DMS79 treated with DMSO at 0.1 percent for 48 hours (cell line): ENCODE data around the gene TNFRSF8.
A peak's percentile ranks its signal among the peaks of the same experiment; 100 is the strongest.

Experiments used
- DNase-seq: peaks from one replicate; lab custom pipeline; 2025; lab: John Stamatoyannopoulos, UW

Gene TNFRSF8

DNA sequence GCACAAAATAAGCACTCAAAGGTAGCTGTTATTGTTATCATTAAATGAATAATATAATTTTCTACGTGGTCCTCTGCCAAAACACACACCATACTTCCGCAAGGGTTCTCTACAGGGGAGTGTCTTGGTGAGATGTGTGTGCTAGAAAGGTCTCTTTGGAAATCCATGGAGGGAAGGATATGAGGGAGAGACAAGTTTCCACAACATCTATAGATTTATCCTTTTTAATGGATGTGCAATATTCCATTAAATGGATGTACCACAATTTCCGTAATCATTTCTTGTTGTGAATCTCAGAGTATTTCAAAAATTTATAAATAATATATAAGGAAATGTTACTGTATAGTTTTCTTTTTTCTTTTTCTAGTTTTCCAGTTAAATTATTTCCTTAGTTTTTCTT is 2.6 kb upstream of the TNFRSF8 start:
- DNase-seq, result no peak

DNA sequence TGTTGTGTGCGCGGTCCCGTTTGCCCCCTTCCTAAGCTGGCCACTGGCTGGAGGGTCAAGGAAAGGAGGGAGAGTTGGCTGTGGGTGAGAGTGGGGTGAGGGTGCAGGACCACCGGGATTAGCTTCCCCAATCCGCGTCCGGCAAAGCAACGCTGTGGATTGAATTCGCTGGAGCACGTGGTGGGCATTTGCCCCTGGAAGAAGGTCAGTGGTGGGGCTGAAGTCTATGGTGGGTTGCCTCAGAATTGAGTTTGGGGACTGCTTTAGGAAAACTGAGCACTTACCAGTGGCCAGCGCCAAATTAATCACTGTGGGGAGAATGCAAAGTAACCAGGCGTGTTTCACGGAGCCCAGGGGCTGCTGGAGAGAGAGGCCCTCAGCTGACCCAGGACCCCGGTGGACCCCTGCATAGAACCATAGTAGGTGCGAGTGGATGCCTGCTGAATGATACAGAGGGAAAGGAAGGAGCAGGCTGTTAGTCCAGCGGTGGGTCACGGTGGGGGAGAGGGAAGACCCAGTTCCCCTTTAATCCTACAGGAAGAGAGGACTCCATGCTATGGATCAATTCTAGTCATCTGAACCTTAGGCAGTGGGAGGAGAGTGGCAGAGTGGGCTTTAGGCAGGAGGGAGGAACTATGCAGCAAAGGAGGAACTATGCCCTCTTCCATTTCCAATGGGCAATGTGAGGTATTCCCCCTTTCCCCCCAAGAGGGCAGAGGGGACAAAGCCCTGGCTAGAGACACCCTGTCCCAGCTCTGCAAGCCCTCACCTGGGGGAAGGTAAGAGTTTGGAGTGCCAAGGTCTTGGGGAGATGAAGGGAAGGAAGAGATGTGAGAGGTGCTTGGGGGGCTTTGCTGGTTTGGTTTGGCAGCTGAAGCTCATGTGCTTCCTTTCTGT is 1.2 kb downstream of the TNFRSF8 start:
- DNase-seq, result no peak

DNA sequence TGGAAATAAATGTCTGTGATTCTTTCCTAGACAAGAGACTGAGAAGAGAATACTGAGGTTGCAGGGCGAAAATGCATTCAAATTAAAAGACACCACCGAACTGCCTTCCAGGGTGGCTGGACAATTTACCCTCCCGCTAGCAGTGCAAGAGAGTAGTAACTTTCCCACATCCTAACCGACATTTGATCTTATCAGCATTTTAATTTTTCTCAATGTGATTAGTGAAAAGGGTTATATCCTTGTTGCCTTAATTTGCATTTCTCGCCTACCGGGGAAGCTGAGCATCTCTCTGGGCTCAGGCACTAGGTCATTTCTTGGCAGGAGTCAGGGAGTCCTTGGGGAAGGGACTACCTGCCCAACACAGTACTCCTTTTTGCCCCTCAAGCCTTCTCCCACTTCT is 2.8 kb downstream of the TNFRSF8 start:
- DNase-seq, result no peak

DNA sequence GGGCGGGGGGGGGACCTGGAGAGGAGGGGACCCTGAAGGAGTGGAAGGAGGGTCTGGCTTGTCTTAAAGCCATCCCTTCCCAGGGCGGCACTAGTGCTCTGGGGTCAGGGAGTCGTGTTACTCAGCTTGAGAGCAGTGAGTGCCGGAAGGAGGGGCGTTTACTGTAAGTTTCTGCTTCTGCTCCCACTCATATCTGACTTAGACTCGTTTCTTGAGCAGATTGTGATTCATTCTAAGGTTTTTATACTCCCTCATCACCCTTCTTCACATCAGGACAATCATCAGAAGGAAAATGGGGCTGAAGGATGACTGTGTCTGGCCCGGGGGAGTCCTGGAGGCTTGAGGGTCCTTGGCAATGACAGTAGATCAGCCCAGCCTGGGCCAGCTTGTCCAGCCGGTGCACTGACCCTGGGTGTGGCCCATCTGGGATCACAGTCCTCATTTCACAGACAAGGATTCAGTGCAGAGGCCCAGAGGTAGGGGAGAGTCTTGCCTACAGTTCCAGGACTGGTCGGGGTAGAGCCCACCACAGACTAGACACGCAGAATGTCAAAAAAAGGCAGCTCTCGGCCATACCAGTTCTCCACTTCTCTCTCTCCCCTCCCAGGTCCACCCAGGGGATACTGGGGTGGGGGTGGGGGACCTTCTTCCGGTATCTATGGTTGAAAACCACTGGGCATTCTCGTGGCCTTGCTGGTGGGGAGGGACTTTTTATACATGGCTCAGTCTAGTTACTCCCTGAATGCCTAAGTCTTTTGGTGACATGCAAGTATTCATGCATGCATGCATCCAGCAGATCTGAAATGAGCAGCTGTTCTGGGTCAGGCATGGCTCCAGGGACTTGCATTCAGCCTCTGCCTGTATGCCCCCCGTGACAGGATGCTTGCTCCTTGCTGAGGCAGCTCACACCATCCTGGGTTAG is 5.1 kb downstream of the TNFRSF8 start:
- peak; percentile 24 for DNase-seq

DNA sequence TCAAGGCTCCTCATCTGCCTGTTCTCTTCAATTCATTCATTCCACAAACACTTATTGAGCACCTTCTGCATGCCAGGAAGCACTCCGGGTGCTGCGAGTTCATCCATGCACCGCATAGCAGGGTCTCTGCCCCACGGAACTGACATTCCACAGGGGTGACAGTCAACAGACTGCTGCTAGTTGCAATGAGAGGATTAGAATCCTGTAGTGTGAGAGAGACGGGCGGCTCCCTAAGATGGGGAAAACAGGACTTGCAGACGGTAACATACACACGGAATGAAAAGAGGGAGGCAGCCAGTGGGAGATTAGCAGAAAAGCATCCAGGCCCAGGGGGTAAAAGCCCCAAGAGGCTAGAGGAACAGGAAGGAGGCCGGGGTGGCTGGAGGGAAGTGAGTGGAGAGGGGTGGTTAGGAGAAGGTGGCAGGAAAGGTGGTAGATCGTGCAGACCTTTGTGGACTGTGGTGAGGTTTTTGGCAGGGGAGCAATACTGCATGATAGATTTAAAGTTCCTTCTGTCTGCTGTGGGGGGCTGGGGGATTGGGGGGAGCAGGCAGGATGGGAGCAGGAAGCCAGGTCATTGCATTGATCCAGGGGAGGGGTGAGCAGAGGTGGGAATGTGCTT is 6.6 kb downstream of the TNFRSF8 start:
- DNase-seq, result no peak

DNA sequence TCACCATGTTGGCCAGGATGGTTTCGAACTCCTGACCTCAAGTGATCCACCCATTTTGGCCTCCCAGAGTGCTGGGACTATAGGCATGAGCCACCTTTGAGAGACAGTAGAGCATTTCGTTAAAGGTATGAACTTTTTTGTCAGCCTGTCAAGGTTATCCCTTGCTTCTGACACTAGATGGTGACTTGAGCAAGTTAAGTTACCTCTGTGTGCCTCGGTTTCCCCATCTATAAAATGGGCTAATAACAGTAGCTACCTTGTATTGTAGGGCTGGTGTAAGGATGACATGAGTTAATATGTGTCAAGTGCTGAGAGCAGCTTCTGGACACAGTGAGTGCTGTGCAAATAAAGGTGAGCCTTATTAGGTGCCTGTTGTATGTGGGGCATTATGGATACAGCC is 8.8 kb downstream of the TNFRSF8 start:
- DNase-seq, result no peak

DNA sequence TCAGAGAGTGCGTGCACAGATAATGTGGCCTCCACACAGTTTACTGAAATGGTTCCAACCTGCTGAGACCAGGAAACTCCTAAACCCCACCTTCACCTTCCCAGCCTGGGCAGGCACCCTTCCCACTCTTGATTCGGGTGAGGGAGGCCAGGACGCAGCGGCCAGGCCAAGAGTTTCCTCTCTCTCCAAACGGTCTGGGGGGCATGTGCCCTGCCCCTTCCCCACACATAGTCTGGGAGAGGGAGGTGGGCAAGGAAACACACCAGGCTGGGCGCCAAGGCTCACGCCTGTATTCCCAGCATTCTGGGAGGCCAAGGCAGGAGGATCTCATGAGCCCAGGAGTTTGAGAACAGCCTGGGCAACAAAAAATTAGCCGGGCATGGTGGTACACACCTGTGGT is 9.6 kb downstream of the TNFRSF8 start:
- DNase-seq, result no peak

DNA sequence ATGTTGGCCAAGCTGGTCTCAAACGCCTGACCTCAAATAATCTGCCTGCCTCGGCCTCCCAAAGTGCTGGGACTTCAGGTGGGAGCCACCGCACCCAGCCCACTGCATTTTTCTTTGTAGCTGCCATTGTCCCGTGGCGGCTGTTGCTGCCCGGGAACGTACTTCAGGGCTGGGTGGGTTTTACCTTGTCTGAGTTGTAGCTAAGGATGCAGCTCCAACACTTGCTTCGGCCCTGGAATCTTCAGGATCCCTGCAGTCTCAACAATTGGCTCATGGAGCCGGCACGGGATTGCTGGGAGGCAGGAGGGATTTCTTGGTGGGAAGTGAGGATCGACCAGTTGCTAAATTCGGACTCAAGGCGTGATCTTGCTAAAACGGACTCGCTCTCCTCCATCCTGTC is 10.7 kb downstream of the TNFRSF8 start:
- DNase-seq, result no peak

DNA sequence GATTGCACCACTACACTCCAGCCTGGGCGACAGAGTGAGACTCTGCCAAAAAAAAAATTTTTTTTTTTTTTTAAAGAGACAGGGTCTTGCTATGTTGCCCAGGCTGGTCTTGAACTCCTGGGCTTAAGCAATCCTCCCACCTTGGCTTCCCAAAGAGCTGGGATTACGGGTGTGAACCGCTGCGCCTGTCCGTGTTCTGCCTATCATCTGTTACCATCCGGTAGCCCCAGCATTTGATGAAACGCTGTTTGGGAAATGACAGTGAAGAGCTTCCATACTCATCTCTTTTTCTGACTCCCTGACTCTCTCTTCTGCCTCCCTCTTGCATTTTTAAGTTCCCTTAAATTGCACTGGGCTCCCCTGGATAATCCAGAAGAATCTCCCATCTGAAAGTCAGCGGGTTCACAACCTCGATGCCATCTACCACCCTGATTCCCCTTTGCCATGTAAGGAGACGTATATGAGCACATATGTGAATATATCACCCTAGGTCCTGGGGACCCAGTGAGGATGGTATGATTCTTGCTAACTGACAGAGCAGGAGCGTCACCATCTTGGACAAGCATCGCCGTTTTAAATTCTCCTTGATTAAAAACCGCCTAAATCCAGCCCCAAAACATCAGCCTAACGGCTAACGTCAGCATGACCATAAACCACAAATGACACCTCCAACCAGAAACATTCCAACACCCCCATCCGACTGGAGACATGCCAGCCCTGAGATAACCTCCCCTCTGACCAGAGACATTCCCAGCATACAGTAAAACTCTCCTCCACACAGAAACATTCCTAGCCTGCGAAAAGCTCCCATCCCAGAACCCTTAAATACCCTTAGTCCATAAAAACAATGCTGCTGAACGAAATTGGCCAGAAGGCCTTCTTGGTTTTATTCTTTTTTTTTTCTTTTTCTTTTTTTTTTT is 12.4 kb downstream of the TNFRSF8 start:
- no peak for DNase-seq

DNA sequence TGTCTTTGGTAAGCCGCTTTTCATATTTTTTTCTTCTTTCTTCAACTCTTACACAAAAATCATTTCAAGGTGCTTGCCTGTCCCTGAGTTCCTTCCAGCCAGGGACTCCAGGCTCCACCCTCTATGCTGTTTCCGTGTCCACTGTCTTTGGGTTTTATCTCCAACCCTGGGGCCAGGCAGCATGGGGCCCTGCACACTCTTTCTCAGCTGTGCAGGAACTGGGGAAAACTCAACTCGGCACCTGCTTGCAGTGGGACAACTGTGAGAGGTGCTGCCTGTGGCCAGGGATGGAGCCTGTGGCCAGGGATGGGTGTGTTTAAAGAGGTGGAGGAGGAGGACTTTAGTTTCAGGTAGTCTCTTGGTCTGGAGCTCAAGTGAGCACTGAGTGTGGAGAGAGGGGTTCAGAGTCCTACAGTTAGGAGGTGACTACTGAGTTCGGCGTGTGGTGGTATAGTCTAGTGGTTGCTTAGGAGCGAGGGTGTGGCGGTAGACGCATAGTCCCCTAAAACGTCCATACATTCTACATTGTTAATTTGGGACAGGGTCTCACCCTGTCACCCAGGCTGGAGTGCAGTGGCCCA is 13.4 kb downstream of the TNFRSF8 start:
- DNase-seq, result no peak

DNA sequence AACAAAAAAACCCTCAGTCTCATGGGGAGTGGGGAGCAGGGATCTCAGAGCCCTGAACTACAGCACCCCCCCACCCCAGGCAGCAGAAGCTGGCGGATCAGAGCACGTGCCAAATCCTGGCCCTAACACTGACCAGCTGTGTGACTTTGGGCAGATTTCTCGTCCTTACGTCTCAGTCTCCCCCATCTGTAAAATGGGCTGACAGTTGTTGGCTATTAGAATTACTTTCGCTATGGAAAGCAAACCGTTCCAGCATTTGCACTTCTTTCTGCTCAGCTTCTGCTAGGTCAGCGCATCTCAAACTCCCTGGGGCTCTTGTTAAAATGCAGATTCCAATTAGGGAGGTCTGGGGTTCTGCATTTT is 15.5 kb downstream of the TNFRSF8 start:
- no peak for DNase-seq

DNA sequence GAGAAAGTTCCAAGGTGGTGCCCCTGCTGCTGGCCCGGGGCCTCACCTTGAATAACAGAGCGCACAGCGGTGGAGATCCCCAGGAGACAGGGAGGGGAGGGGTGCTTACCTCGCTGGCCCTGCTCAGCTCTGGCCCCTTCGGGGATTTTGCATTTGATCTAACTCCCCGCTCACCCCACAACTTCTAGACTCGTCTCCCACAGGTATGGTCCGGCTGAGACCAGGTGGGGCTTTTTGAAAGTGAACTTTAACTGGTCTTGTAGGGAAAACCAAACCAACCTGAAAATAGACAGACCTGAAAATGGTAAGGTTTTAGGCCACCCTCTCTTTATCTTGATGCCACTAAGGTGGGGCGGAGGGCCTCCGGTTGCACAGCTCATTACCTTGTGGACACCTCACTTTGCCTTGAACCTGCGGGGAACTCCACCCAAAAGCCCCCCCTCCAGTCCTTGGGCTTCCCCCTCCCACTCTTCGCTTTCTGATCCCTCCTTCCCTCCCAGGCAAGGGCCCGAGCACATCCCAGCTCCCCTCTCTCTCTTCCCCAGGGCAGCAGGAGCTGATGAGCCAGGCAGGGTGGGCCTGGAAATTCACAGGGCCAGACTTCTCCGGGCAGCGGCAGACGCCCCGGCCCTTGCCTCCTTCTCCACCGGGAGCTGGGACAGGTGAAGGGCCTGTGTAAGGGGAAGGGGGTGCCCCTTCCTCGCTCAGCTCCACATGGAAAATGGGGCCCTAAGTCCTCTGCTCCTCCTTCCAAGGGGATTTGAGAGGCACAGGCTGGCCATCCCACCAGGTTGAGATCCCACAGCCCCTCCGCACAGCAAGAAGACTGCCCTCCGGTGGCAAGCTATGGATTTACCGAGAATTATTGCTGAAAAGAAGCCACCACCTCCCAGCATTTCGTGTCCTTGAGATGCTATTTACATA is 16.1 kb downstream of the TNFRSF8 start:
- DNase-seq, result peak; percentile 41

DNA sequence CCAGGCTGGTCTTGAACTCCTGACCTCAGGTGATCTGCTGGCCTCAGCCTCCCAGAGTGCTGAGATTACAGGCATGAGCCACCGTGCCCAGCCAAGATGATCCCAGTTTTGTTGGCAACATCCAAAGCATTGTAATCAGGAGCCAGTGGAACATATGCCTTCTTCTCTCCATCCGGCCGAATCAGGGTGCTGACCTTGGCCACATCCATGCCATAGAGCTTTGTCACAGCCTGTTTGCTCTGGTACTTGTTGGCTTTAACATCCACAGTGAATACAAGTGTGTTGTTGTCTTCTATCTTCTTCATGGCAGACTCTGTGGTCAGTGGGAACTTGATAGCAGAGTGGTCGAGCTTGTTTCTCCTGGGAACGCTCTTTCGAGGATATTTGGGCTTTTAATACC is 17.1 kb downstream of the TNFRSF8 start:
- DNase-seq, result no peak

DNA sequence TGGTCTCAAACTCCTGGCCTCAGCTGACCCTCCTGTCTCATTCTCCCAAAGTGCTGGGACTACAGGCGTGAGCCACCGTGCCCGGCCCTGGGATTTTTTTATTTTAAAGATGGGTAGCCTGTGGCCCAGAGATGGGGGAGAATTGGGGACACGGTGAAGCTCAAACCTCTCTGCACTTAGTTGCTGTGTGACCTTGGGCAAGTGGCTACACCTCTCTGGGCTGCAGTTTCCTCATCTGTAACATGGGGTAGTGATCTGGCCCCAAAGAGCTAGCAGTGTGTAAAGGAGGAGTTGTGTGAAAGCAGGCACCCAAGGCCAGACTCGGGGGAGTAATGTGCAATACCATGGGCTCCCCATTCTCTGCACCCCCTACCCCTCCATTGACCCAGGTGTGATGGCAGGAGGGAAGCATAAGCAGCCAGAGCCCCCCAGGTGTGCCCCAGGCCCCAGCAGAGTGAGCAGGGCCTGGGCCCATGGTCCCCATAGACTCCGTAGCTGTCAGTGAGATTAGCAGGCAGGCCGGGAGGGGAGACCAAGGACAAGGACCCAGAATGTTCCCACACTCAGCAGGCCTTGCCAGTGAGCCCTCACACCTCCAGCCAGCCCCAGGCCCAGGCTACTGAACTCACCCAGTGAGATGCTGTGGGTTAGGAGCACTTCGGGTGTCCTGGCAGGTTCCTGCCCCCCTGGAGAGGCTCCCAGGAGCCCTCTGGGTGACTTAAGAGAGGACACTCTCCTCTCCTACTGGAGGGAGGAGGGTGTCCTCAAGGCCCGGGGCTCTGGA is 17.9 kb downstream of the TNFRSF8 start:
- DNase-seq, result no peak

DNA sequence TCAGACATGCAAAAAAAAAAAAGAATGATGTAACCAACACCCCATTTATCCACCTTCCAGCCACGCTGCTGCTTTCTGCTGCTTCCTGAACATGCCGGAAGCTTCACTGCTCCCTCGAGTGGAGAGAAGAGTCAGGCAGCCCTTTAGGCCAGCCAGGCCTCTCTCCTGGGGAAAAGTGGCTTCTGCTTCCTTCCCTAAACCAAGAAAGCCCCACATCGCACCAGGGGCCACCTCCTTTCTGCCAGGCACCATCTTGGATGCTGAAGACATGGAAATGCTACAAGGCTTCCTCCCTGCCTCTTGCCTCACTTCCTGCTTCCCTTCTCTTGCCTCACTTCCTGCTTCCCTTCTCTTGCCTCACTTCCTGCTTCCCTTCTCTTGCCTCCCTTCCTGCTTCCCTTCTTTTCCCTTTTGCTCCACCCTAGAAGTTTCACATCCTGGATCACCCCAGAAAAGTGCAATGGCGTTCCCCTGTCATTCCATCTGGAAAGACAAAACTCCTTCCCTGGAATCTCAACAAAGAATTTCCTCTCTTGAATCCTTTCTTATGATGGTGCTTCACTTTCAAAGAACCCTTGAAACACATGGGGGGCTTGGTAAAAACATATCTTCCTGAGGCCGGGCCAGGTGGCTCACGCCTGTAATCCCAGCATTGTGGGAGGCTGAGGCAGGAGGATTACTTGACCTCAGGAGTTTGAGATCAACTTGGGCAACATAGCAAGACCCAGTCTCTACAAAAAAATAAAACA is 18.7 kb downstream of the TNFRSF8 start:
- no peak for DNase-seq

DNA sequence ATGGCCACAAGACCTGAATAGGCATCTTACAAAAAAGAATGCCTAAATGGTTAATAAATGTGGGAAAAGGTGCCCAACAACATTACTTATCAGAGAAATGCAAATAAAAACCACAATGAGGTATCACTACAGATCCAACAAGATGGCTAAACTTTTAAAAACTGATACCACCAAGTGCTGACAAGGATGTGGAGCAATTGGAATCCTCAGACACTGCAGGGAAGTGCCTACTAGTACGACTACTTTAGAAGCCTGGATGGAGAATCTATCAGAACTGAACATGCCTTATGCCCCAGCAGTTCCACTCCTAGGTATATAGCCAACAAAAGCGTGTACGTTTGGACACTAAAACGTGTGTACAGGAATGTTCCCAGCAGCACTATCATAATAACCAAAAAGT is 19.9 kb downstream of the TNFRSF8 start:
- no peak for DNase-seq

DNA sequence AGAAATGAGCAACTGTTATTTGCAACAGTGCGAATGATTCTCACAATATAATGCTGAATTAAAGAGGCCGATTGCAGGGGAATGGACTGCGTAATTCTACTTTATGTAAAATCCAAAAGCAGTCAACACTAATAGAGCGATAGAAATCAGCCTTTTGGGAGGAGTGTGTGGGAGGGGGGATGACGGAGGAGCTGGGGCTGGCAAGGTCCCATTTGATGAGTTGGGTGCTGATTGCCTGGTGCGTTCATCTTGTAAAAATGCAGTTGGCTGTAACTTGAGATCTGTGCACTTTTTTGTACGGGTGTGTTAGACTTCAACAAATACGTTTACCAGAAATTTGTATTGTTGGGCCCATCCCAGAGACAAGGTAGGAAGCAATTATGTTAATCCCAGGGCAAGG is 20.7 kb downstream of the TNFRSF8 start:
- DNase-seq, result no peak

DNA sequence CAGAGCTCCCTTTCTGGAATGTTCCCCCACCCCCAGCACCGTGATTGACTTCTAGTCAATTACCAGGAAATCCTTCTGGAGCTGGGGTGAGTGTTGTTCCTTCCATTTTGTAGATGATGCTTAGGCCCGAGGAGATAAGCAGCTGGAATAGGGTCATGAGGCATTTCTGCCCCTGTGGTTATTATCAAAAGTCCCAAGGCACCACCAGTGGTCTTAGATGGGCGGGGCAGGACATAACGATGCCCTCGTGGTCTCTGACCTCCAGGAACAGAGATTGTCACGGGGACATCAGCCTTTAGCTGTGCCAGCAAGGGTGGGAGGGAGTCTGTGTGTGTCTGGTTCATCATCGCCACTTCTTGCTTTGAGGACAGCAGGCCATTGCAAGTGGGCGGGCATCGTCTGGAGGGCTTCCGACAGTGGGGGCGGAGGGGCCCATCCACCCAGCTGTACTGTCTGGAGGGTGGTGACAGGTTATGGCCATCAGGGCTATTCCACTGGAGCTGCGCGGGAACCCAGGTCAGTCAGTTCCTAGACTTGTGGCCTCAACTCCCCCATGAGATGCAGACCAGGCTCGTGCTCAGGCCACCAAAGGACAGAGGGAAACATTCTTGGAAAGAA is 22.6 kb downstream of the TNFRSF8 start:
- no peak for DNase-seq
